Endothelial cell of umbilical vein (primary cell): ENCODE results near the gene TNP1. TPM values are rescaled to one million over a fixed set of nuclear protein-coding genes. Genes with fewer than 3 reads are reported as not detected.

Experiments used
- BruUV-seq: library from RNA; stranded (reverse); fragments of 400-500 nt; replicated peaks from 2 replicates; lab custom pipeline; 2021; lab: Mats Ljungman, UMichigan
- CTCF ChIA-PET: fragments of 300-600, 350-600 bp; sonication (Branson Sonifier 250); formaldehyde crosslinking; loops from one replicate; lab custom pipeline; 2021; ENCODE audit warnings: antibody characterized with exemption, inconsistent platforms; lab: Charles Lee
- POLR2A ChIA-PET: fragments of 300-600, 350-600 bp; sonication (Branson Sonifier 250); formaldehyde crosslinking; loops from one replicate; lab custom pipeline; 2021; ENCODE audit warnings: antibody characterized with exemption, inconsistent platforms; lab: Charles Lee
- DNase-seq: peaks from one replicate; pipeline ENCODE4 v3.0.0-alpha.2; 2011; ENCODE audit warnings: low read depth, low spot score
- FAIRE-seq: peaks from 2 replicates; lab custom pipeline; 2011; peaks lifted over from hg19 to GRCh38; lab: Jason Lieb, UNC
- H2AFZ ChIP-seq: 2 replicates; pipeline ENCODE4 v1.6.0; 2012; ENCODE audit warnings: low read depth, low read length, control low read depth, inconsistent platforms
- H3K27ac ChIP-seq: 2 replicates; pipeline ENCODE4 v1.5.1; 2011; ENCODE audit warnings: low read depth, mild to moderate bottlenecking, control low read depth, low read length, moderate library complexity; ENCODE audit not compliant: insufficient read depth
- H3K27me3 ChIP-seq, 2 experiments: 2 replicates each; pipeline versions ENCODE4 v1.6.0 to v1.6.1; 2011; ENCODE audit warnings: low read length in 2 of 2, mixed read lengths in 1 of 2; ENCODE audit not compliant: control insufficient read depth in 2 of 2, insufficient read depth in 2 of 2
- H3K36me3 ChIP-seq, 2 experiments: 2 replicates in 1 of 2; 3 replicates in 1 of 2; pipeline ENCODE4 v1.5.1; 2011; ENCODE audit warnings: low read length in 2 of 2, mild to moderate bottlenecking in 1 of 2, moderate library complexity in 1 of 2; ENCODE audit not compliant: control insufficient read depth in 2 of 2, insufficient read depth in 2 of 2; ENCODE audit errors: extremely low read depth in 1 of 2
- H3K4me1 ChIP-seq: 3 replicates; pipeline ENCODE4 v1.5.1; 2011; ENCODE audit warnings: mild to moderate bottlenecking, low read length; ENCODE audit not compliant: control insufficient read depth, insufficient read depth; ENCODE audit errors: extremely low read depth
- H3K4me2 ChIP-seq: 2 replicates; pipeline ENCODE4 v1.6.1; 2011; ENCODE audit warnings: low read length, control low read depth, mixed read lengths; ENCODE audit not compliant: insufficient read depth
- H3K4me3 ChIP-seq, 3 experiments: fragments of 200-600 bp in 1 of 3; sonication (generic), shearing (Covaris generic) in 1 of 3; replicated peaks in 1 of 3; 2 replicates each; pipeline ENCODE4 v1.5.1; 2011 to 2016; ENCODE audit warnings: control low read depth in 3 of 3, low read length in 3 of 3, mild to moderate bottlenecking in 2 of 3, inconsistent platforms in 1 of 3, low read depth in 1 of 3, moderate library complexity in 1 of 3; ENCODE audit not compliant: insufficient read depth in 1 of 3
- H3K79me2 ChIP-seq: 2 replicates; pipeline ENCODE4 v1.6.0; 2012; ENCODE audit warnings: low read length, inconsistent platforms; ENCODE audit not compliant: control insufficient read depth, insufficient read depth
- H3K9ac ChIP-seq: replicated peaks from 2 replicates; pipeline ENCODE3; 2011; ENCODE audit warnings: low read length, control low read depth; ENCODE audit not compliant: insufficient read depth; ENCODE audit errors: extremely low read depth
- H3K9me1 ChIP-seq: replicated peaks from 3 replicates; pipeline ENCODE4 v1.6.0; 2011; ENCODE audit warnings: mild to moderate bottlenecking, low read length; ENCODE audit not compliant: control insufficient read depth, insufficient read depth; ENCODE audit errors: extremely low read depth
- H3K9me3 ChIP-seq: replicated peaks from 2 replicates; pipeline ENCODE4 v1.5.1; 2012; ENCODE audit warnings: low read length, inconsistent platforms; ENCODE audit not compliant: control insufficient read depth, insufficient read depth
- H4K20me1 ChIP-seq: replicated peaks from 2 replicates; pipeline ENCODE3; 2011; ENCODE audit warnings: mild to moderate bottlenecking, low read length; ENCODE audit not compliant: control insufficient read depth, insufficient read depth; ENCODE audit errors: extremely low read depth
- EZH2 ChIP-seq: IDR thresholded peaks from 2 replicates; pipeline ENCODE4 v1.6.1; 2012; ENCODE audit warnings: borderline replicate concordance, low read depth, mild to moderate bottlenecking, moderate library complexity, low read length, inconsistent platforms; ENCODE audit not compliant: severe bottlenecking
- FOS ChIP-seq: IDR thresholded peaks from 2 replicates; pipeline ENCODE4 v1.6.1; 2011; ENCODE audit warnings: mild to moderate bottlenecking, low read length, moderate library complexity, borderline replicate concordance; ENCODE audit not compliant: insufficient read depth
- GATA2 ChIP-seq: IDR thresholded peaks from 2 replicates; pipeline ENCODE4 v1.7.0; 2011; ENCODE audit warnings: low read depth, mild to moderate bottlenecking, moderate library complexity, mixed read lengths, low read length; ENCODE audit not compliant: insufficient read length, insufficient read depth
- JUN ChIP-seq: IDR thresholded peaks from 2 replicates; pipeline ENCODE4 v1.6.1; 2011; ENCODE audit warnings: borderline replicate concordance, low read depth; ENCODE audit not compliant: insufficient read length, insufficient read depth
- MAX ChIP-seq: IDR thresholded peaks from 2 replicates; pipeline ENCODE4 v1.6.1; 2011; ENCODE audit not compliant: insufficient read depth, insufficient read length
- MYC ChIP-seq: IDR thresholded peaks from one replicate; pipeline ENCODE4 v1.6.1; 2011; ENCODE audit warnings: mild to moderate bottlenecking, low read depth, low read length
- POLR2A ChIP-seq: IDR thresholded peaks from 2 replicates; pipeline ENCODE4 v1.6.1; 2012; ENCODE audit warnings: low read depth, mild to moderate bottlenecking, control low read depth, low read length
- POLR2AphosphoS5 ChIP-seq: IDR thresholded peaks from 2 replicates; pipeline ENCODE4 v1.6.1; 2012; ENCODE audit warnings: low read depth, mild to moderate bottlenecking, control low read depth, low read length, moderate library complexity; ENCODE audit not compliant: insufficient read depth
- dilution Hi-C: fragments of 300-500 bp; cut with MboI; formaldehyde crosslinking; loops from one replicate; pipeline ENCODE4 v1.15.0; 2019; ENCODE audit warnings: low sequenced_read_pairs; ENCODE audit not compliant: extremely low pct_ligation_motif_present
- intact Hi-C: fragments of 100-400 bp; cut with micrococcal nuclease; formaldehyde crosslinking; loops from one replicate; pipeline ENCODE4 v1.10.0; 2022
- polyA plus RNA-seq, 4 experiments: library from polyadenylated mRNA; depleted of rRNA in 3 of 4; stranded (reverse) in 3 of 4; unstranded in 1 of 4; fragments of >200 nt; gene quantifications; 2 replicates each; pipeline versions ENCODE4 v1.2.1 to v1.2.3, GENCODE V29; 2011 to 2012; ENCODE audit warnings: missing spikeins in 1 of 4
- total RNA-seq: library from RNA; stranded (reverse); gene quantifications from 2 replicates; pipeline ENCODE4 v1.2.3, GENCODE V29; 2021
- TF ChIP-seq, protein P1 (sequence below), 2 donors: IDR thresholded peaks; 1 replicate in 1 of 2; 2 replicates in 1 of 2; pipeline ENCODE4 v1.5.1; 2011; ENCODE audit warnings: low read length in 2 of 2, mild to moderate bottlenecking in 2 of 2, moderate library complexity in 2 of 2, control low read depth in 1 of 2, inconsistent platforms in 1 of 2, low read depth in 1 of 2; ENCODE audit not compliant: insufficient read depth in 1 of 2; ENCODE audit errors: extremely low read depth in 1 of 2

The TNP1 gene
- total and polyA plus RNA-seq, 2 donors (not counting 3 experiments of a cell fraction or from before 2014, with no cell fraction given) = not detected

GRCh38 chr2:216872624-216873023 lies 12.8 kb upstream of the TNP1 start:
- Histone ChIP-seq H3K27me3 (no peaks in the 10 kb centered on the region), H3K9me3 (no peaks in the 10 kb centered on the region), H2AFZ (no peak overlapping the region), H3K79me2 (no peaks in the 10 kb centered on the region), H4K20me1 (no peaks in the 10 kb centered on the region), H3K9ac (no peak overlapping the region), H3K36me3 (no peaks in the 10 kb centered on the region), H3K4me3 (no peak overlapping the region), H3K27ac (no peak overlapping the region), H3K4me2 (no peak overlapping the region), H3K4me1 (no peaks in the 10 kb centered on the region), H3K9me1 (no peaks in the 10 kb centered on the region)
- TF ChIP-seq JUN (no peak), POLR2AphosphoS5 (no peak), GATA2 (no peak), MAX (no peak), EZH2 (no peak), FOS (no peak), POLR2A (no peak), MYC (no peak)
- TF ChIP-seq, protein P1, sequence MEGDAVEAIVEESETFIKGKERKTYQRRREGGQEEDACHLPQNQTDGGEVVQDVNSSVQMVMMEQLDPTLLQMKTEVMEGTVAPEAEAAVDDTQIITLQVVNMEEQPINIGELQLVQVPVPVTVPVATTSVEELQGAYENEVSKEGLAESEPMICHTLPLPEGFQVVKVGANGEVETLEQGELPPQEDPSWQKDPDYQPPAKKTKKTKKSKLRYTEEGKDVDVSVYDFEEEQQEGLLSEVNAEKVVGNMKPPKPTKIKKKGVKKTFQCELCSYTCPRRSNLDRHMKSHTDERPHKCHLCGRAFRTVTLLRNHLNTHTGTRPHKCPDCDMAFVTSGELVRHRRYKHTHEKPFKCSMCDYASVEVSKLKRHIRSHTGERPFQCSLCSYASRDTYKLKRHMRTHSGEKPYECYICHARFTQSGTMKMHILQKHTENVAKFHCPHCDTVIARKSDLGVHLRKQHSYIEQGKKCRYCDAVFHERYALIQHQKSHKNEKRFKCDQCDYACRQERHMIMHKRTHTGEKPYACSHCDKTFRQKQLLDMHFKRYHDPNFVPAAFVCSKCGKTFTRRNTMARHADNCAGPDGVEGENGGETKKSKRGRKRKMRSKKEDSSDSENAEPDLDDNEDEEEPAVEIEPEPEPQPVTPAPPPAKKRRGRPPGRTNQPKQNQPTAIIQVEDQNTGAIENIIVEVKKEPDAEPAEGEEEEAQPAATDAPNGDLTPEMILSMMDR (IDR thresholded peaks at IDR 0.05; ENCODE audit: extremely low read depth in 1 of 2, insufficient read depth in 1 of 2, low read depth in 1 of 2, low read length in 2 of 2) = no peak
- ChIA-PET CTCF (interaction anchor here (1.2 kb wide), 1 partner anchor 294 kb away, joined by 4 read pairs; no protein-coding TSS in a partner anchor), POLR2A (no interaction called here)
- BruUV-seq = no TSS peak
- intact Hi-C loops = no loop called here
- FAIRE-seq (no peak), DNase-seq (no peak)
- dilution Hi-C loops = no loop called here
